CD8-positive, alpha-beta memory T cell (primary cell): Measurements from ENCODE around the gene PTGDR2. TPM values are rescaled to one million over a fixed set of nuclear protein-coding genes. Genes with fewer than 3 reads are reported as not detected.

Experiments used
- CTCF ChIA-PET: fragments of 350-600 bp; sonication (Branson Sonifier 250); formaldehyde crosslinking; loops from one replicate; lab custom pipeline; 2021; ENCODE audit warnings: antibody characterized with exemption; lab: Charles Lee
- POLR2A ChIA-PET: fragments of 350-600 bp; sonication (Branson Sonifier 250); formaldehyde crosslinking; loops from one replicate; lab custom pipeline; 2021; ENCODE audit warnings: antibody characterized with exemption; lab: Charles Lee
- DNase-seq, 5 donors: peaks; one replicate each; pipeline versions ENCODE4 v3.0.0 to v3.0.0-alpha.2; 2020 to 2022; ENCODE audit warnings: mixed read lengths in 1 of 5
- H3K27ac ChIP-seq: one replicate; pipeline ENCODE4 v1.7.0; 2013; ENCODE audit warnings: low read depth, mild to moderate bottlenecking, low read length, moderate library complexity
- H3K27me3 ChIP-seq: 2 replicates; pipeline ENCODE4 v1.7.0; 2013; ENCODE audit warnings: low read length, mild to moderate bottlenecking; ENCODE audit not compliant: insufficient read depth, poor library complexity, severe bottlenecking
- H3K36me3 ChIP-seq: 2 replicates; pipeline ENCODE4 v1.7.0; 2013; ENCODE audit warnings: mild to moderate bottlenecking, low read length, moderate library complexity; ENCODE audit not compliant: insufficient read depth
- H3K4me1 ChIP-seq: 2 replicates; pipeline ENCODE4 v1.7.0; 2013; ENCODE audit warnings: mild to moderate bottlenecking, low read length, moderate library complexity; ENCODE audit not compliant: insufficient read depth
- H3K4me3 ChIP-seq: 2 replicates; pipeline ENCODE4 v1.7.0; 2013; ENCODE audit warnings: mild to moderate bottlenecking, low read length
- H3K9me3 ChIP-seq: 2 replicates; pipeline ENCODE4 v1.7.0; 2013; ENCODE audit warnings: mild to moderate bottlenecking, low read length
- H3K27ac Mint-ChIP-seq, 8 donors: one replicate each; pipeline ENCODE4 v1.8.0; 2020 to 2021; ENCODE audit warnings: mixed read lengths in 8 of 8, mild to moderate bottlenecking in 6 of 8, inconsistent platforms in 3 of 8, moderate library complexity in 3 of 8
- H3K27me3 Mint-ChIP-seq, 2 donors: one replicate each; pipeline ENCODE4 v1.8.0; 2020 to 2021; ENCODE audit warnings: mixed read lengths in 2 of 2, mild to moderate bottlenecking in 1 of 2, moderate library complexity in 1 of 2
- H3K36me3 Mint-ChIP-seq, 3 donors: one replicate each; pipeline ENCODE4 v1.8.0; 2020 to 2021; ENCODE audit warnings: mixed read lengths in 3 of 3, inconsistent platforms in 1 of 3, mild to moderate bottlenecking in 1 of 3
- H3K4me1 Mint-ChIP-seq, 3 donors: one replicate each; pipeline ENCODE4 v1.8.0; 2020 to 2021; ENCODE audit warnings: mixed read lengths in 3 of 3, inconsistent platforms in 1 of 3, mild to moderate bottlenecking in 1 of 3
- H3K4me3 Mint-ChIP-seq, 7 donors: one replicate each; pipeline ENCODE4 v1.8.0; 2020 to 2021; ENCODE audit warnings: mixed read lengths in 7 of 7, mild to moderate bottlenecking in 6 of 7, moderate library complexity in 4 of 7, inconsistent platforms in 2 of 7
- H3K9me3 Mint-ChIP-seq, 5 donors: one replicate each; pipeline ENCODE4 v1.8.0; 2020 to 2022; ENCODE audit warnings: mixed read lengths in 5 of 5, mild to moderate bottlenecking in 3 of 5, moderate library complexity in 2 of 5, inconsistent platforms in 1 of 5
- polyA plus RNA-seq: library from polyadenylated mRNA; unstranded; fragments of 300-500 nt; fragmentation: Illumina TruSeq; gene quantifications from one replicate; pipeline ENCODE4 v1.2.3, GENCODE V29; 2021
- total RNA-seq, 2 experiments: library from RNA; stranded (reverse); gene quantifications; one replicate each; pipeline ENCODE4 v1.2.3, GENCODE V29; 2021

Gene PTGDR2
- total and polyA plus RNA-seq, 3 experiments from 2014 or later, result 0.28 to 2.2 (median 0.42) TPM

DNA sequence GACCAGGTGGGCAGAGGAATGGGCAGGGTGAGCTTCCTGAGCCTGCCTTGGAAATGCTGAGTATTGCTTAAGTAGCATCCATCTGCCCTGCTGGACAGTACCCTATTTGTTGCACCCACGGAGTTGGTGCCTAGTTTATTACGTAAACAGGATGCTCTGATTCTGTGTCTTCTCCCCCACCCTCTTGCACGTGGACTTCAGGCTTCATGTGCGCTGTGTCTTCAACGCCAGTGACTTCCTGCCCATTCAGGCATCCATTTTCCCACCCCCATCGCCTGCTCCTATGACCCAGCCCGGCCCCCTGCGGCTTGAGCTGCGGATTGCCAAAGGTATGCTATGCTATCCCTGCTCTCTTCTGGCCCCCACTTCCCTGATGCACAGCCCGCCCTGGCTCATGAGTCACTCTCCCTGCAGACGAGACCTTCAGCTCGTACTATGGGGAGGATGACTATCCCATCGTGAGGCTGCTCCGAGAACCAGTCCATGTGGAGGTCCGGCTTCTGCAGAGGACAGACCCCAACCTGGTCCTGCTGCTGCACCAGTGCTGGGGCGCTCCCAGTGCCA, 17.3 kb upstream of the PTGDR2 start:
- Mint-ChIP-seq H3K4me3 (peak overlapping the region in 1 of 7 donors; percentile 56), H3K4me1 (peaks cover 19 to 53% (median 42%) of the 10 kb centered on the region in 3 donors), H3K36me3 (peaks cover 0 to 9% (median 0%) of the 10 kb centered on the region in 3 donors), H3K27me3 (peaks cover 1 to 8% of the 10 kb centered on the region in 2 donors), H3K9me3 (no peaks in the 10 kb centered on the region), H3K27ac (peak overlapping the region in 5 of 8 donors; percentile 42 to 77 (median 51))
- ChIA-PET POLR2A (no interaction called here), CTCF (interaction anchor here (1.2 to 2.6 kb wide), 3 partner anchors 32 to 42 kb away, joined by 3 to 10 read pairs (median 8); partner anchors contain the start of gene TMEM109)
- H3K36me3 ChIP-seq, result no peaks in the 10 kb centered on the region
- H3K27ac ChIP-seq, result no peak overlapping the region
- H3K4me3 ChIP-seq, result no peak overlapping the region
- no peaks in the 10 kb centered on the region for H3K27me3 ChIP-seq
- peaks cover 29% of the 10 kb centered on the region for H3K4me1 ChIP-seq
- DNase-seq, result no peak
- H3K9me3 ChIP-seq, result no peaks in the 10 kb centered on the region

- H3K27ac Mint-ChIP-seq, result peak overlapping the region in 5 of 8 donors; percentile 26 to 84 (median 70)
- Histone ChIP-seq H3K27ac (no peak overlapping the region), H3K4me3 (no peak overlapping the region), H3K27me3 (no peaks in the 10 kb centered on the region), H3K4me1 (peaks cover 29% of the 10 kb centered on the region), H3K36me3 (no peaks in the 10 kb centered on the region), H3K9me3 (no peaks in the 10 kb centered on the region)
- H3K4me3 Mint-ChIP-seq, result peak overlapping the region in 1 of 7 donors; percentile 51
- peaks cover 19 to 53% (median 42%) of the 10 kb centered on the region in 3 donors for H3K4me1 Mint-ChIP-seq
- ChIA-PET CTCF (interaction anchor here (1.2 to 2.6 kb wide), 4 partner anchors 15 to 43 kb away, joined by 3 to 10 read pairs (median 6); partner anchors contain the start of gene TMEM109), POLR2A (interaction anchor here (0.8 kb wide), 1 partner anchor 43 kb away, joined by 3 read pairs; no protein-coding TSS in a partner anchor)
- H3K27me3 Mint-ChIP-seq, result peaks cover 1 to 8% of the 10 kb centered on the region in 2 donors
- H3K9me3 Mint-ChIP-seq, result no peaks in the 10 kb centered on the region
- no peak for DNase-seq
- peaks cover 0 to 5% (median 0%) of the 10 kb centered on the region in 3 donors for H3K36me3 Mint-ChIP-seq
Observed at GRCh38 chr11:60872124-60872960, 16.6 kb upstream of the PTGDR2 start.

DNA sequence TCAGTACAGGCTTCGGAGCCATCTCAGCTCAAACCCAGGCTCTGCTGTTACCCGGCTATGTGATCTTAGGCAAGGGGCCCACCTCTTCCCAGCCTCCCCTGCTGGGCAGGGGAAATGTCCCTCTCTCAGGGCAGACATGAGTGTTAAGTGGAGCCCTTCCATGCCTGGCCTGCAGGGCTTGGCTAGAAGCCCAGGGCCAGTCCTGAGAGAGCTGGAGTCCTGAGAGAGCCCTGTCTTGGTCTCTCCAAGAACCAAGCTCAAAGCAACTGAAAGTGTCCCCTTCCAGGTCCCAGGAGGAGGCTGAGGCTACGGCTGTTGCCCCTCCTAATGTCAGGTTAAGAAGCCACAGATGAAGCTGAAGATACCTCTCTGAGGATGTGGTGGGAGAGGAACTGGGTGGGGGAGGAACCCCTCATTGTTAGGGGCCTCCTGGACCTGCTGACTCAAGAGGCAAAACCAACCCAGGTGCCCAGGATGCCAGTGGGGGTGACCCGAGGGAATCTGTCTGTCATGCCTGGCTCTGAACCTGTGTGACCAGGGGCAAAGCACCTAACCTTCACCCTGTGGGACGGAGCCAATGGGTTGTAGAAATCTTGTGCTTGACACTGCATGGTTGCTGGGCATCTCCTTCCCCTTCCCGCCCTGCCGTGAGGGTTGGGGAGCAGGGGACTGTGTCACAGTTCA, 15.8 kb upstream of the PTGDR2 start:
- peak in 2 of 5 donors; percentile 27 to 55 for DNase-seq
- Mint-ChIP-seq H3K4me3 (peak overlapping the region in 3 of 7 donors; percentile 19 to 51 (median 27)), H3K27ac (peak overlapping the region; percentile 26 to 84 (median 58)), H3K9me3 (no peaks in the 10 kb centered on the region), H3K4me1 (peaks cover 19 to 53% (median 47%) of the 10 kb centered on the region in 3 donors), H3K36me3 (peaks cover 0 to 5% (median 0%) of the 10 kb centered on the region in 3 donors), H3K27me3 (peaks cover 1 to 8% of the 10 kb centered on the region in 2 donors)
- ChIA-PET POLR2A (interaction anchor here (0.8 kb wide), 1 partner anchor 43 kb away, joined by 3 read pairs; no protein-coding TSS in a partner anchor), CTCF (interaction anchor here (1.3 to 2.6 kb wide), 3 partner anchors 16 to 43 kb away, joined by 5 to 10 read pairs (median 8); partner anchors contain the start of gene TMEM109)
- no peaks in the 10 kb centered on the region for H3K36me3 ChIP-seq
- H3K27me3 ChIP-seq, result no peaks in the 10 kb centered on the region
- no peak overlapping the region for H3K4me3 ChIP-seq
- H3K9me3 ChIP-seq, result no peaks in the 10 kb centered on the region
- no peak overlapping the region for H3K27ac ChIP-seq
- H3K4me1 ChIP-seq, result peaks cover 29% of the 10 kb centered on the region

DNA sequence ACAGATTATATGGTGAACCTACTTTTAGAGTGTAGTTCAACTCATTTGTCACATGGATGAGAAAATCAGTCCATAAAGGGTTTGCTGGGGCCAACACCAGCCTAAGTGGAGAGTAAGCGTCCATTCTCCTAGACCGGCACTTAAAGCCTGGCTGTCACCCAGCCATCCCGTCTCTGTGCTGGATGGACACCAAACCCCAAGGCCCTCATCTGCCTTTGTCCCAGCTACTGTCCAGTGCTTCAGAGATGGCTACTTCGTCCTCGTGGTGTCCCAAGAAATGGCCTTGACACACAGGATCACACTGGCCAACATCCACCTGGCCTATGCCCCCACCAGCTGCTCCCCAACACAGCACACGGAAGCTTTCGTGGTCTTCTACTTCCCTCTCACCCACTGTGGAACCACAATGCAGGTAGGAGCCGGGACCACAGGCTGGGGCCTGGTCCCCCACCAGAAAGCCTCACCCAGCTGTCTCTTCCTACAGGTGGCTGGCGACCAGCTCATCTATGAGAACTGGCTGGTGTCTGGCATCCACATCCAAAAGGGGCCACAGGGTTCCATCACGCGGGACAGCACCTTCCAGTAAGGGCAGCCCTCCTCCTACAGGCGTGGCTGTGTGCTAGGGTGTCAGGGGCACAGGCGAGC, 15.1 kb upstream of the PTGDR2 start:
- Histone ChIP-seq H3K4me1 (peaks cover 29% of the 10 kb centered on the region), H3K4me3 (no peak overlapping the region), H3K27me3 (no peaks in the 10 kb centered on the region), H3K27ac (no peak overlapping the region), H3K36me3 (no peaks in the 10 kb centered on the region), H3K9me3 (no peaks in the 10 kb centered on the region)
- no peak for DNase-seq
- H3K9me3 Mint-ChIP-seq, result no peaks in the 10 kb centered on the region
- CTCF ChIA-PET, result interaction anchor here (1.3 to 2.6 kb wide), 4 partner anchors 17 to 44 kb away, joined by 4 to 8 read pairs (median 4); partner anchors contain the start of gene TMEM109
- H3K36me3 Mint-ChIP-seq, result peaks cover 0 to 5% (median 0%) of the 10 kb centered on the region in 3 donors
- H3K4me3 Mint-ChIP-seq, result peak overlapping the region in 2 of 7 donors; percentile 19 to 27
- peaks cover 1 to 8% of the 10 kb centered on the region in 2 donors for H3K27me3 Mint-ChIP-seq
- peaks cover 19 to 53% (median 49%) of the 10 kb centered on the region in 3 donors for H3K4me1 Mint-ChIP-seq
- POLR2A ChIA-PET, result no interaction called here
- H3K27ac Mint-ChIP-seq, result peak overlapping the region in 7 of 8 donors; percentile 38 to 84 (median 70)

- Histone ChIP-seq H3K9me3 (no peaks in the 10 kb centered on the region), H3K36me3 (no peaks in the 10 kb centered on the region), H3K27me3 (no peaks in the 10 kb centered on the region), H3K4me1 (peaks cover 29% of the 10 kb centered on the region), H3K27ac (no peak overlapping the region), H3K4me3 (no peak overlapping the region)
- peaks cover 1 to 8% of the 10 kb centered on the region in 2 donors for H3K27me3 Mint-ChIP-seq
- H3K9me3 Mint-ChIP-seq, result no peaks in the 10 kb centered on the region
- POLR2A ChIA-PET, result no interaction called here
- CTCF ChIA-PET, result interaction anchor here (1.3 kb wide), 2 partner anchors 17 to 38 kb away, joined by 4 read pairs; no protein-coding TSS in a partner anchor
- H3K4me1 Mint-ChIP-seq, result peaks cover 19 to 55% (median 49%) of the 10 kb centered on the region in 3 donors
- peak overlapping the region in 4 of 8 donors; percentile 38 to 84 (median 77) for H3K27ac Mint-ChIP-seq
- DNase-seq, result peak in 2 of 5 donors; percentile 23 to 57
- H3K4me3 Mint-ChIP-seq, result peak overlapping the region in 1 of 7 donors; percentile 34
- H3K36me3 Mint-ChIP-seq, result peaks cover 0 to 3% (median 0%) of the 10 kb centered on the region in 3 donors
Observed at GRCh38 chr11:60870276-60870675, 14.5 kb upstream of the PTGDR2 start.

GRCh38 chr11:60869451-60869825, 13.7 kb upstream of the PTGDR2 start:
- Mint-ChIP-seq H3K36me3 (no peaks in the 10 kb centered on the region), H3K4me3 (no peak overlapping the region), H3K27me3 (peaks cover 1 to 8% of the 10 kb centered on the region in 2 donors), H3K27ac (peak overlapping the region in 1 of 8 donors; percentile 40), H3K9me3 (no peaks in the 10 kb centered on the region), H3K4me1 (peaks cover 19 to 59% (median 51%) of the 10 kb centered on the region in 3 donors)
- Histone ChIP-seq H3K27ac (no peak overlapping the region), H3K9me3 (no peaks in the 10 kb centered on the region), H3K36me3 (no peaks in the 10 kb centered on the region), H3K27me3 (no peaks in the 10 kb centered on the region), H3K4me1 (peaks cover 29% of the 10 kb centered on the region), H3K4me3 (no peak overlapping the region)
- peak in 1 of 5 donors; percentile 37 for DNase-seq
- POLR2A ChIA-PET, result no interaction called here
- CTCF ChIA-PET, result interaction anchor here (0.8 to 1.5 kb wide), 4 partner anchors 18 to 35 kb away, joined by 3 to 4 read pairs (median 4); no protein-coding TSS in a partner anchor
